Measurements from ENCODE around the gene ERCC6L.

Gene ERCC6L

GRCh38 chrX:72165551-72165950 is 73.3 kb downstream of the ERCC6L start:
- no peak for DNase-seq

- no peak for DNase-seq
These were observed 79.1 kb downstream of the ERCC6L start for GRCh38 chrX:72159769-72160168.

- no peak for DNase-seq
These were observed 80.1 kb downstream of the ERCC6L start for GRCh38 chrX:72158773-72159172.
